Colonic mucosa (tissue), 4 donors: ENCODE data around the gene AEBP1. TPM values are rescaled to one million over a fixed set of nuclear protein-coding genes. Genes with fewer than 3 reads are reported as not detected.

Source experiments
- DNase-seq: peaks from one replicate; pipeline ENCODE4 v3.0.0-alpha.2; 2020
- H3K27ac ChIP-seq: fragments of 200-600 bp; one replicate; pipeline ENCODE4 v1.8.0; 2021
- H3K27me3 ChIP-seq: fragments of 200-600 bp; one replicate; pipeline ENCODE4 v1.8.0; 2021
- H3K36me3 ChIP-seq: fragments of 200-600 bp; one replicate; pipeline ENCODE4 v1.8.0; 2021
- H3K4me1 ChIP-seq: fragments of 200-600 bp; one replicate; pipeline ENCODE4 v1.8.0; 2021; ENCODE audit warnings: mild to moderate bottlenecking
- H3K4me3 ChIP-seq: fragments of 200-600 bp; one replicate; pipeline ENCODE4 v1.8.0; 2021
- H3K9ac ChIP-seq, 2 donors: one replicate each; pipeline ENCODE4 v1.7.0; 2013; ENCODE audit warnings: control low read depth in 2 of 2, low read depth in 2 of 2, low read length in 2 of 2
- H3K9me3 ChIP-seq: fragments of 200-600 bp; one replicate; pipeline ENCODE4 v1.8.0; 2021
- CTCF ChIP-seq: fragments of 200-600 bp; IDR thresholded peaks from one replicate; pipeline ENCODE4 v1.8.0; 2022; ENCODE audit warnings: antibody characterized with exemption, mild to moderate bottlenecking
- intact Hi-C: fragments of 100-400 bp; cut with DNase I; formaldehyde crosslinking; loops from one replicate; pipeline ENCODE4 v1.14.1; 2022
- total RNA-seq, 2 donors: library from RNA; stranded (reverse); fragmentation: NEBNext Ultra II Directional in 1 of 2; extraction: Animal tissue kit (Norgen Biotek cat#: 25700) in 1 of 2; gene quantifications; one replicate each; pipeline ENCODE4 v1.2.1, GENCODE V29; 2021
- donor health status: healthy.
- donor health status: DM: no; HTN: no; CAD: no.
- donor health status: DM: no; HTN: no; CAD: no.

The AEBP1 gene
- total RNA-seq, 2 donors from 2014 or later: 21.4 to 30.4 TPM

GRCh38 chr7:44106311-44107065 lies 2.3 kb downstream of the AEBP1 start:
- H3K9ac ChIP-seq: no peak overlapping the region
- intact Hi-C loops: no loop called here
- no peaks in the 10 kb centered on the region for H3K9me3 ChIP-seq
- no peak for TF ChIP-seq CTCF
- no peaks in the 10 kb centered on the region for H3K36me3 ChIP-seq
- DNase-seq: no peak
- H3K4me1 ChIP-seq: no peaks in the 10 kb centered on the region
- H3K27me3 ChIP-seq: peaks cover 11% of the 10 kb centered on the region
- peak overlapping the region; percentile 7 for H3K27ac ChIP-seq
- no peak overlapping the region for H3K4me3 ChIP-seq

- H3K27me3 ChIP-seq: peaks cover 11% of the 10 kb centered on the region
- H3K9ac ChIP-seq: peak overlapping the region in 1 of 2 donors; percentile 12
- H3K4me1 ChIP-seq: no peaks in the 10 kb centered on the region
- no peak overlapping the region for H3K4me3 ChIP-seq
- H3K27ac ChIP-seq: no peak overlapping the region
- no peak for DNase-seq
- intact Hi-C loops: no loop called here
- H3K9me3 ChIP-seq: no peaks in the 10 kb centered on the region
- no peak for TF ChIP-seq CTCF
- H3K36me3 ChIP-seq: no peaks in the 10 kb centered on the region
Measured at GRCh38 chr7:44107116-44107960, 3.2 kb downstream of the AEBP1 start.

GRCh38 chr7:44107961-44108767 lies 4.0 kb downstream of the AEBP1 start:
- intact Hi-C loops: no loop called here
- Histone ChIP-seq H3K27me3 (peaks cover 11% of the 10 kb centered on the region), H3K27ac (no peak overlapping the region), H3K9ac (no peak overlapping the region), H3K4me1 (no peaks in the 10 kb centered on the region), H3K4me3 (no peak overlapping the region), H3K9me3 (no peaks in the 10 kb centered on the region), H3K36me3 (no peaks in the 10 kb centered on the region)
- DNase-seq: no peak
- no peak for TF ChIP-seq CTCF

GRCh38 chr7:44108768-44109750 lies 4.9 kb downstream of the AEBP1 start:
- H3K27me3 ChIP-seq: peaks cover 7% of the 10 kb centered on the region
- no peaks in the 10 kb centered on the region for H3K36me3 ChIP-seq
- DNase-seq: no peak
- no peak for TF ChIP-seq CTCF
- H3K27ac ChIP-seq: no peak overlapping the region
- H3K9me3 ChIP-seq: no peaks in the 10 kb centered on the region
- no peak overlapping the region for H3K4me3 ChIP-seq
- intact Hi-C loops: no loop called here
- H3K9ac ChIP-seq: no peak overlapping the region
- no peaks in the 10 kb centered on the region for H3K4me1 ChIP-seq
